Endothelial cell of umbilical vein (primary cell): ENCODE measurements around the gene EQTN. TPM values are rescaled to one million over a fixed set of nuclear protein-coding genes. Genes with fewer than 3 reads are reported as not detected.

Experiments used
- BruUV-seq: library from RNA; stranded (reverse); fragments of 400-500 nt; replicated peaks from 2 replicates; lab custom pipeline; 2021; lab: Mats Ljungman, UMichigan
- CTCF ChIA-PET: fragments of 300-600, 350-600 bp; sonication (Branson Sonifier 250); formaldehyde crosslinking; loops from one replicate; lab custom pipeline; 2021; ENCODE audit warnings: antibody characterized with exemption, inconsistent platforms; lab: Charles Lee
- POLR2A ChIA-PET: fragments of 300-600, 350-600 bp; sonication (Branson Sonifier 250); formaldehyde crosslinking; loops from one replicate; lab custom pipeline; 2021; ENCODE audit warnings: antibody characterized with exemption, inconsistent platforms; lab: Charles Lee
- DNase-seq: peaks from one replicate; pipeline ENCODE4 v3.0.0-alpha.2; 2011; ENCODE audit warnings: low read depth, low spot score
- FAIRE-seq: peaks from 2 replicates; lab custom pipeline; 2011; peaks lifted over from hg19 to GRCh38; lab: Jason Lieb, UNC
- H2AFZ ChIP-seq: 2 replicates; pipeline ENCODE4 v1.6.0; 2012; ENCODE audit warnings: low read depth, low read length, control low read depth, inconsistent platforms
- H3K27ac ChIP-seq: 2 replicates; pipeline ENCODE4 v1.5.1; 2011; ENCODE audit warnings: low read depth, mild to moderate bottlenecking, control low read depth, low read length, moderate library complexity; ENCODE audit not compliant: insufficient read depth
- H3K27me3 ChIP-seq, 2 experiments: 2 replicates each; pipeline versions ENCODE4 v1.6.0 to v1.6.1; 2011; ENCODE audit warnings: low read length in 2 of 2, mixed read lengths in 1 of 2; ENCODE audit not compliant: control insufficient read depth in 2 of 2, insufficient read depth in 2 of 2
- H3K36me3 ChIP-seq, 2 experiments: 2 replicates in 1 of 2; 3 replicates in 1 of 2; pipeline ENCODE4 v1.5.1; 2011; ENCODE audit warnings: low read length in 2 of 2, mild to moderate bottlenecking in 1 of 2, moderate library complexity in 1 of 2; ENCODE audit not compliant: control insufficient read depth in 2 of 2, insufficient read depth in 2 of 2; ENCODE audit errors: extremely low read depth in 1 of 2
- H3K4me1 ChIP-seq: 3 replicates; pipeline ENCODE4 v1.5.1; 2011; ENCODE audit warnings: mild to moderate bottlenecking, low read length; ENCODE audit not compliant: control insufficient read depth, insufficient read depth; ENCODE audit errors: extremely low read depth
- H3K4me2 ChIP-seq: 2 replicates; pipeline ENCODE4 v1.6.1; 2011; ENCODE audit warnings: low read length, control low read depth, mixed read lengths; ENCODE audit not compliant: insufficient read depth
- H3K4me3 ChIP-seq, 3 experiments: fragments of 200-600 bp in 1 of 3; sonication (generic), shearing (Covaris generic) in 1 of 3; replicated peaks in 1 of 3; 2 replicates each; pipeline ENCODE4 v1.5.1; 2011 to 2016; ENCODE audit warnings: control low read depth in 3 of 3, low read length in 3 of 3, mild to moderate bottlenecking in 2 of 3, inconsistent platforms in 1 of 3, low read depth in 1 of 3, moderate library complexity in 1 of 3; ENCODE audit not compliant: insufficient read depth in 1 of 3
- H3K79me2 ChIP-seq: 2 replicates; pipeline ENCODE4 v1.6.0; 2012; ENCODE audit warnings: low read length, inconsistent platforms; ENCODE audit not compliant: control insufficient read depth, insufficient read depth
- H3K9ac ChIP-seq: replicated peaks from 2 replicates; pipeline ENCODE3; 2011; ENCODE audit warnings: low read length, control low read depth; ENCODE audit not compliant: insufficient read depth; ENCODE audit errors: extremely low read depth
- H3K9me1 ChIP-seq: replicated peaks from 3 replicates; pipeline ENCODE4 v1.6.0; 2011; ENCODE audit warnings: mild to moderate bottlenecking, low read length; ENCODE audit not compliant: control insufficient read depth, insufficient read depth; ENCODE audit errors: extremely low read depth
- H3K9me3 ChIP-seq: replicated peaks from 2 replicates; pipeline ENCODE4 v1.5.1; 2012; ENCODE audit warnings: low read length, inconsistent platforms; ENCODE audit not compliant: control insufficient read depth, insufficient read depth
- H4K20me1 ChIP-seq: replicated peaks from 2 replicates; pipeline ENCODE3; 2011; ENCODE audit warnings: mild to moderate bottlenecking, low read length; ENCODE audit not compliant: control insufficient read depth, insufficient read depth; ENCODE audit errors: extremely low read depth
- CTCF ChIP-seq, 2 donors: IDR thresholded peaks; 1 replicate in 1 of 2; 2 replicates in 1 of 2; pipeline ENCODE4 v1.5.1; 2011; ENCODE audit warnings: low read length in 2 of 2, mild to moderate bottlenecking in 2 of 2, moderate library complexity in 2 of 2, control low read depth in 1 of 2, inconsistent platforms in 1 of 2, low read depth in 1 of 2; ENCODE audit not compliant: insufficient read depth in 1 of 2; ENCODE audit errors: extremely low read depth in 1 of 2
- EZH2 ChIP-seq: IDR thresholded peaks from 2 replicates; pipeline ENCODE4 v1.6.1; 2012; ENCODE audit warnings: borderline replicate concordance, low read depth, mild to moderate bottlenecking, moderate library complexity, low read length, inconsistent platforms; ENCODE audit not compliant: severe bottlenecking
- FOS ChIP-seq: IDR thresholded peaks from 2 replicates; pipeline ENCODE4 v1.6.1; 2011; ENCODE audit warnings: mild to moderate bottlenecking, low read length, moderate library complexity, borderline replicate concordance; ENCODE audit not compliant: insufficient read depth
- GATA2 ChIP-seq: IDR thresholded peaks from 2 replicates; pipeline ENCODE4 v1.7.0; 2011; ENCODE audit warnings: low read depth, mild to moderate bottlenecking, moderate library complexity, mixed read lengths, low read length; ENCODE audit not compliant: insufficient read length, insufficient read depth
- JUN ChIP-seq: IDR thresholded peaks from 2 replicates; pipeline ENCODE4 v1.6.1; 2011; ENCODE audit warnings: borderline replicate concordance, low read depth; ENCODE audit not compliant: insufficient read length, insufficient read depth
- MAX ChIP-seq: IDR thresholded peaks from 2 replicates; pipeline ENCODE4 v1.6.1; 2011; ENCODE audit not compliant: insufficient read depth, insufficient read length
- MYC ChIP-seq: IDR thresholded peaks from one replicate; pipeline ENCODE4 v1.6.1; 2011; ENCODE audit warnings: mild to moderate bottlenecking, low read depth, low read length
- POLR2A ChIP-seq: IDR thresholded peaks from 2 replicates; pipeline ENCODE4 v1.6.1; 2012; ENCODE audit warnings: low read depth, mild to moderate bottlenecking, control low read depth, low read length
- POLR2AphosphoS5 ChIP-seq: IDR thresholded peaks from 2 replicates; pipeline ENCODE4 v1.6.1; 2012; ENCODE audit warnings: low read depth, mild to moderate bottlenecking, control low read depth, low read length, moderate library complexity; ENCODE audit not compliant: insufficient read depth
- dilution Hi-C: fragments of 300-500 bp; cut with MboI; formaldehyde crosslinking; loops from one replicate; pipeline ENCODE4 v1.15.0; 2019; ENCODE audit warnings: low sequenced_read_pairs; ENCODE audit not compliant: extremely low pct_ligation_motif_present
- intact Hi-C: fragments of 100-400 bp; cut with micrococcal nuclease; formaldehyde crosslinking; loops from one replicate; pipeline ENCODE4 v1.10.0; 2022
- polyA plus RNA-seq, 4 experiments: library from polyadenylated mRNA; depleted of rRNA in 3 of 4; stranded (reverse) in 3 of 4; unstranded in 1 of 4; fragments of >200 nt; gene quantifications; 2 replicates each; pipeline versions ENCODE4 v1.2.1 to v1.2.3, GENCODE V29; 2011 to 2012; ENCODE audit warnings: missing spikeins in 1 of 4
- total RNA-seq: library from RNA; stranded (reverse); gene quantifications from 2 replicates; pipeline ENCODE4 v1.2.3, GENCODE V29; 2021

EQTN gene
- total and polyA plus RNA-seq, 2 donors (not counting 3 experiments of a cell fraction or from before 2014, with no cell fraction given): not detected

GRCh38 chr9:27336829-27337228 lies 39.9 kb upstream of the EQTN start:
- Histone ChIP-seq H3K36me3 (no peaks in the 10 kb centered on the region), H3K9me1 (no peaks in the 10 kb centered on the region), H3K4me2 (no peak overlapping the region), H3K9me3 (no peaks in the 10 kb centered on the region), H3K79me2 (no peaks in the 10 kb centered on the region), H4K20me1 (no peaks in the 10 kb centered on the region), H2AFZ (no peak overlapping the region), H3K4me1 (no peaks in the 10 kb centered on the region), H3K4me3 (no peak overlapping the region), H3K27me3 (peaks cover 2 to 7% of the 10 kb centered on the region in 2 experiments), H3K9ac (no peak overlapping the region), H3K27ac (no peak overlapping the region)
- BruUV-seq: no TSS peak
- intact Hi-C loops (loop anchor here (10.0 kb wide), 1 partner anchor 388 kb away; no protein-coding TSS in a partner anchor), dilution Hi-C loops (loop anchor here (25.0 kb wide), 1 partner anchor 175 kb away; the partner anchor contains the start of gene IFNK)
- FAIRE-seq (no peak), DNase-seq (no peak)
- CTCF ChIA-PET: no interaction called here
- POLR2A ChIA-PET: no interaction called here
- TF ChIP-seq GATA2: no peak
- no peak for TF ChIP-seq MYC
- no peak for TF ChIP-seq CTCF (IDR thresholded peaks at IDR 0.05; ENCODE audit: extremely low read depth in 1 of 2, insufficient read depth in 1 of 2, low read depth in 1 of 2, low read length in 2 of 2)
- no peak for TF ChIP-seq POLR2AphosphoS5
- no peak for TF ChIP-seq MAX
- TF ChIP-seq EZH2: no peak
- no peak for TF ChIP-seq JUN
- TF ChIP-seq POLR2A: no peak
- no peak for TF ChIP-seq FOS
